Measurements from ENCODE around the gene AP4B1. TPM values are rescaled to one million over a fixed set of nuclear protein-coding genes. Genes with fewer than 3 reads are reported as not detected.
A peak's percentile ranks its signal among the peaks of the same experiment; 100 is the strongest.

The AP4B1 gene
- total RNA-seq, 6 experiments from 2014 or later = 12.6 to 14.0 (median 13.3) TPM

DNA sequence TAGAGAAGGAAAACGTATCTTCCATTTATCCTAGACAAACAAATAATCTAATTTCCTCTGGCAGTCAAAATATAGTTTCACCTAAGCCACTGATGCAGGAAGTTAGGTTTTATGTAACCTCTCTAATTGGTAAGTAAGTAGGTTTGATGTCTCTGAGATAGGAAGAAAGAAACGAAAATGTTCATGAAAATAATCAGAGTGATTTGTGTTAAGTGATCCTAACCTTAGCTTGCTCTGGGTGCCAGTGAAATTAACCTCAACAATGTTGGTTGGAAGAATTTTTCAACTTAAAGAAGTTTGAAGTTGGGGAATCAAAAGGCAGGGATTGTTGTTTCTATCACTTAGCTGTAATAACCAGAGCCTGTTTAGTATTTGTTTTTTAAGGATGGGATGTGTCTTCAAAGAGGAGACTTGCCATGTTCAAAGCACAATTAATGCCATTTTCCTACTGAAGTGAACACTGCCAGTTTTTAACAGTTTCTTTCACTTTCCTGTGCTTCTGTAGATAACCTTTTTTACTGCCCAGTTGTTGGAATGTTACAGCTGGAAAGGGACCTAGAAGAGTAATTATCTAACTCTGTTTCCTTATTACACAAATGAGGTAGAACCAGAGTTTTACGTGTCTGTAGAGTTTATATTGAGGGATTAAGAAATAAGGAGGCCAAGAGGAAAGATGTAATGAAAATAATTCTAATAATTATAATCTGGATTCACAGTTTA lies 42.9 kb upstream of the AP4B1 start:
- Mint-ChIP-seq H3K27ac (peak overlapping the region; percentile 31), H3K36me3 (ENCODE audit: low read depth) (peaks cover 17% of the 10 kb centered on the region), H3K27me3 (ENCODE audit: insufficient read depth) (no peaks in the 10 kb centered on the region), H3K9me3 (no peaks in the 10 kb centered on the region), H3K4me3 (no peak overlapping the region), H3K4me1 (ENCODE audit: low read depth) (peaks cover 28% of the 10 kb centered on the region)
- TF ChIP-seq, protein P1, sequence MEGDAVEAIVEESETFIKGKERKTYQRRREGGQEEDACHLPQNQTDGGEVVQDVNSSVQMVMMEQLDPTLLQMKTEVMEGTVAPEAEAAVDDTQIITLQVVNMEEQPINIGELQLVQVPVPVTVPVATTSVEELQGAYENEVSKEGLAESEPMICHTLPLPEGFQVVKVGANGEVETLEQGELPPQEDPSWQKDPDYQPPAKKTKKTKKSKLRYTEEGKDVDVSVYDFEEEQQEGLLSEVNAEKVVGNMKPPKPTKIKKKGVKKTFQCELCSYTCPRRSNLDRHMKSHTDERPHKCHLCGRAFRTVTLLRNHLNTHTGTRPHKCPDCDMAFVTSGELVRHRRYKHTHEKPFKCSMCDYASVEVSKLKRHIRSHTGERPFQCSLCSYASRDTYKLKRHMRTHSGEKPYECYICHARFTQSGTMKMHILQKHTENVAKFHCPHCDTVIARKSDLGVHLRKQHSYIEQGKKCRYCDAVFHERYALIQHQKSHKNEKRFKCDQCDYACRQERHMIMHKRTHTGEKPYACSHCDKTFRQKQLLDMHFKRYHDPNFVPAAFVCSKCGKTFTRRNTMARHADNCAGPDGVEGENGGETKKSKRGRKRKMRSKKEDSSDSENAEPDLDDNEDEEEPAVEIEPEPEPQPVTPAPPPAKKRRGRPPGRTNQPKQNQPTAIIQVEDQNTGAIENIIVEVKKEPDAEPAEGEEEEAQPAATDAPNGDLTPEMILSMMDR (IDR thresholded peaks at IDR 0.05) = no peak
- no peak for DNase-seq

DNA sequence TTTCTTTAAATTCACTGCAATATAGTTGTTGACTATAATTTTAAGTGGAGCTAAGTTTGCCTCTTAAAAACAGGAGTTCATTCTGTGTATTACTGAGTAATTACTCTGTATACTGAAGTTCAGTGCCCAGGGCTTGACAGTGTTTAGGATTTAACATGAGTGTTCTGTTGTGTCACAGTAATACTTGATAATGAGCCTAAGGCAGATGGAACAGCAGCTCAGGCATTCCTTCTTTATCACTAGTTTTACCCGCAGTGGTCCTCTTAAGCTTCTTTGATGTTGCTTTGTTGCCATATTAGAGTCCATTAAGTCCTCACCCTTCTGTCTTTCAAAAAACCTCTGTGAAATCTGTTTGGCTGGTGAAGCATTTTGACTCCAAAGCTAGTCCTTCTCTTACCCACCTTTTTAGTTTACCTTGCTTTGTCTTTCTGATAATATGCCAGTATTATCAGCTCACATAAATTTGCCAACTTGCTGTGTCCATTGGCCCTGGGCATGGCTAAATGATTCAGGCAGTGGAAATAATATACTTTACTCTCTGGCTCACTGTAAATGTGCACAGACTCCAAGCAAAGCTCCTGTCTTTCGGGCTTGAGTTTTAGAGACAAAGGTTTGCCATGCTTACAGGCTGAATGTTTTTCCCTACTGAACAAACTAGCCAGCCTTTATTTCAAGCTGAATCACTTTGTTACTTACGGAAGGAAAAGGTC lies 42.2 kb upstream of the AP4B1 start:
- Mint-ChIP-seq H3K27ac (peak overlapping the region; percentile 31; the same call in 1 of the 2 replicates), H3K9me3 (no peaks in the 10 kb centered on the region), H3K4me3 (no peak overlapping the region), H3K4me1 (ENCODE audit: low read depth) (peaks cover 28% of the 10 kb centered on the region), H3K27me3 (ENCODE audit: insufficient read depth) (no peaks in the 10 kb centered on the region), H3K36me3 (ENCODE audit: low read depth) (peaks cover 17% of the 10 kb centered on the region)
- no peak for DNase-seq
- TF ChIP-seq, protein P1 (IDR thresholded peaks at IDR 0.05) = no peak

DNA sequence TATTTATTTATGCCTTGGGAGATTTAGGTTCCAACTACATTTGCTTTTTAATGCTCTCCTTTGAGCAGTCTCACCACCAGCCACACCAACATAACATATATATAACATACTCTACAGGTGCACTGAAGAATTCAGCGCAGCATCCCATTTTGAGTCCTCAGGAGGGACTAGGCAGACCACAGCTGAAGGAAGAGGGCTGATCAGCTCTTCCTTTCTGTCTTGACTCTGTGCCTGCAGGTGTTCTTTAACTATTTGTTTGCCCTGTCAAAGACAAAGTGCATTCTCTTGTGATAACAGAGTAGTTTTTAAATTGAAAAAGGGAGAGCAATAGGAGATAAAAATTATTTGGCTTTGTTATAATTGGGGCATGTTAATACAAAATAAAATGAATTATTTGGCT lies 41.5 kb upstream of the AP4B1 start:
- Mint-ChIP-seq H3K36me3 (ENCODE audit: low read depth) (peaks cover 21% of the 10 kb centered on the region), H3K4me3 (no peak overlapping the region), H3K9me3 (no peaks in the 10 kb centered on the region), H3K27me3 (ENCODE audit: insufficient read depth) (no peaks in the 10 kb centered on the region), H3K27ac (no peak overlapping the region), H3K4me1 (ENCODE audit: low read depth) (peaks cover 28% of the 10 kb centered on the region)
- no peak for DNase-seq
- TF ChIP-seq, protein P1 (IDR thresholded peaks at IDR 0.05) = no peak

DNA sequence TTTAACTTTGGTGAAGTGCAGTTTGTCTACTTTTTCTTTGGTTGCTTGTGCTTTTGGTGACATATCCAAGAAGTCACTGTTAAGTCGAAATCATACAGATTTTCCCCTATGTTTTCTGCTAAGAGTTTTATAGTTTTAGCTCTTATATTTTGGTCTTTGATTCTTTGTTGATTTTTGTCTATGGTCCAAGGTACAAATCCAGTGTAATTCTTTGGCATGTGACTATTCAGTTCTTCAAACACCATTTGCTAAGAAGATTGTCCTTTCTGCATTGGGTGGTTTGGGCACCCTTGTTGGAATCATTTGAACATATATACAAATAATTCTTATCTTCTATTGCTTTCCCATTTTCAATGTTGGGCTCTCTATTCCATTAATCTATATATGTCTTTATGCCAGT lies 40.7 kb upstream of the AP4B1 start:
- Mint-ChIP-seq H3K4me1 (ENCODE audit: low read depth) (peaks cover 28% of the 10 kb centered on the region), H3K36me3 (ENCODE audit: low read depth) (peaks cover 29% of the 10 kb centered on the region), H3K4me3 (no peak overlapping the region), H3K27me3 (ENCODE audit: insufficient read depth) (no peaks in the 10 kb centered on the region; the same call in 1 of the 2 replicates), H3K9me3 (no peaks in the 10 kb centered on the region), H3K27ac (no peak overlapping the region)
- no peak for DNase-seq
- TF ChIP-seq, protein P1 (IDR thresholded peaks at IDR 0.05) = no peak

DNA sequence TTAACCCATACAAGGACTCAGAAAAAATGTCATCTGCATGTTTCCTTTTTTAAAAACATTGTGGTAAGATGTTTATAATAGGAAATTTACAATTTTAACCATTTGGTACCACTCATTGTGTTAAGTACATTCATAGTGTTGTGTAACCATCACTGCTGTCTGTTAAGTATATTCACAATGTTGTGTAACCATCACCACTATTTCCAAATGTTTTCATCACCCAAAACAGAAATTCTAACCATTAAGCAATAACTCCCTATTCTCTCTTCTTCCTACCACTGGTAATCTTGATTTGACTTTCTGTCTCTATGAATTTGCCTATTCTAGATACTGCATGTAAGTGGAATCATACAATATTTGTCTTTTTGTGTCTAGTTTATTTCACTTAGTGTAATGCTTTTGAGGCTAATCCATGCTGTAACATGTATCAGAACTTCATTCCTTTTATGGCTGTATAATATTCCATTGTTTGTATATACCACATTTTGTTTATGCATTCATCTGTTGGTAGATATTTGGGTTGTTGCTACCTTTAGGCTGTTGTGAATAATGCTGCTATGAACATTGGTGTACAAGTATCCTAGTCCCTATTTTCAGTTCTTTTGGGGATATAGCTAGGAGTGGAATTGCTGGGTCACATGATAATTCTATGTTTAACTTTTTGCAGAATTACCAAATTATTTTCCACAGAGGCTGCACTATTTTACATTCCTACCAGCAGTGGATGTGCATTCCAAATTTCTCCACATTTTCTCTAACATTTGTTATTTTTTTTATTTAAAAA lies 38.6 kb upstream of the AP4B1 start:
- Mint-ChIP-seq H3K27me3 (ENCODE audit: insufficient read depth) (peaks cover 2% of the 10 kb centered on the region), H3K4me1 (ENCODE audit: low read depth) (peaks cover 37% of the 10 kb centered on the region), H3K4me3 (no peak overlapping the region), H3K27ac (no peak overlapping the region), H3K36me3 (ENCODE audit: low read depth) (peaks cover 30% of the 10 kb centered on the region), H3K9me3 (no peaks in the 10 kb centered on the region)
- TF ChIP-seq, protein P1 (IDR thresholded peaks at IDR 0.05) = peak; percentile 46
- DNase-seq = no peak

Measured in HFFc6 (cell line).